Epithelial cell of prostate (primary cell): ENCODE results near the gene SLIRP.
"Not testable (repeated sequence)": the region's sequence is repeated elsewhere in the genome, so short reads cannot be mapped to it uniquely, and the experiment has no call there.

ENCODE experiments used
- DNase-seq: peaks from one replicate; pipeline ENCODE4 v3.0.0-alpha.2; 2011; ENCODE audit warnings: low read depth, low spot score
- H3K27ac ChIP-seq: fragments of 450-650 bp; 2 replicates; pipeline ENCODE4 v1.5.1; 2017; ENCODE audit warnings: mild to moderate bottlenecking

The SLIRP gene

GRCh38 chr14:77738559-77739250 is 30.8 kb downstream of the SLIRP start:
- H3K27ac ChIP-seq = no peak overlapping the region
- no peak for DNase-seq

- no peak overlapping the region for H3K27ac ChIP-seq
- DNase-seq = no peak
These were observed 33.5 kb downstream of the SLIRP start for GRCh38 chr14:77741438-77741837.

GRCh38 chr14:77746064-77746702 is 38.3 kb downstream of the SLIRP start:
- H3K27ac ChIP-seq = no peak overlapping the region
- DNase-seq = no peak

GRCh38 chr14:77747425-77747824 is 39.5 kb downstream of the SLIRP start:
- not testable (repeated sequence) for H3K27ac ChIP-seq, DNase-seq

GRCh38 chr14:77752266-77752665 is 44.4 kb downstream of the SLIRP start:
- no peak overlapping the region for H3K27ac ChIP-seq
- DNase-seq = no peak

GRCh38 chr14:77752799-77753516 is 45.1 kb downstream of the SLIRP start:
- H3K27ac ChIP-seq = no peak overlapping the region
- no peak for DNase-seq

- H3K27ac ChIP-seq = peak within 1 kb of the TSS; percentile 59
- no peak for DNase-seq
These were observed 52.7 kb downstream of the SLIRP start, which contains the start of gene SNW1 for GRCh38 chr14:77760381-77761204. TSS of gene SNW1 (minus strand) at chr14:77761156. CDS start at chr14:77761127, 29 bp downstream.

GRCh38 chr14:77761205-77761931 is 53.5 kb downstream of the SLIRP start:
- peak overlapping the region; percentile 59 for H3K27ac ChIP-seq
- peak; percentile 70 for DNase-seq

GRCh38 chr14:77763316-77763715 is 55.4 kb downstream of the SLIRP start:
- no peak overlapping the region for H3K27ac ChIP-seq
- DNase-seq = no peak

- H3K27ac ChIP-seq = no peak overlapping the region
- DNase-seq = no peak
These were observed 56.1 kb downstream of the SLIRP start for GRCh38 chr14:77763978-77764377.
